K562 (cell line): ENCODE data around the gene SPHKAP. TPM values are rescaled to one million over a fixed set of nuclear protein-coding genes. Genes with fewer than 3 reads are reported as not detected.

Experiments
- ATAC-seq: fragments of 200-7000 bp; cut with Tn5 transposase; 3 replicates; pipeline ENCODE4 v1.9.1; 2020; ENCODE audit warnings: moderate library complexity
- BruUV-seq: library from RNA; stranded (reverse); fragments of 400-500 nt; replicated peaks from 2 replicates; lab custom pipeline; 2021; lab: Mats Ljungman, UMichigan
- CTCF ChIA-PET: fragments of 300-600 bp; formaldehyde crosslinking; extraction: SDS; loops from one replicate; lab custom pipeline; 2021; ENCODE audit warnings: low intra/inter-chr PET ratio; lab: Yijun Ruan, JAX
- POLR2A ChIA-PET: fragments of 300-600, 350-650 bp; sonication (Branson Sonifier 250); formaldehyde crosslinking; extraction: SDS; loops from one replicate; lab custom pipeline; 2021; ENCODE audit warnings: antibody characterized with exemption, inconsistent platforms; lab: Yijun Ruan, JAX
- DNase-seq, 4 experiments: peaks; one replicate each; pipeline versions ENCODE4 v3.0.0 to v3.0.0-alpha.2; 2011 to 2018; ENCODE audit warnings: low spot score in 3 of 4, mixed read lengths in 3 of 4; ENCODE audit errors: extremely low read depth in 1 of 4
- FAIRE-seq: peaks from 2 replicates; lab custom pipeline; 2011; peaks lifted over from hg19 to GRCh38; lab: Jason Lieb, UNC
- H2AFZ ChIP-seq: 2 replicates; pipeline ENCODE4 v1.6.0; 2011; ENCODE audit warnings: low read depth, low read length, control low read depth, inconsistent platforms
- H3K27ac ChIP-seq: fragments of 200-600 bp; 3 replicates; pipeline ENCODE4 v1.8.0; 2011; ENCODE audit warnings: low read depth, mild to moderate bottlenecking, control low read depth, inconsistent platforms, low read length, moderate library complexity, mixed read lengths; ENCODE audit errors: extremely low read depth
- H3K27me3 ChIP-seq, 2 experiments: fragments of 300-600 bp in 1 of 2; 2 replicates in 1 of 2; 3 replicates in 1 of 2; pipeline versions ENCODE4 v1.6.0 to v1.8.0; 2011; ENCODE audit warnings: inconsistent platforms in 2 of 2, low read length in 2 of 2, mild to moderate bottlenecking in 1 of 2, mixed read lengths in 1 of 2, moderate library complexity in 1 of 2; ENCODE audit not compliant: control insufficient read depth in 2 of 2, insufficient read depth in 2 of 2
- H3K36me3 ChIP-seq: fragments of 300-600 bp; 3 replicates; pipeline ENCODE4 v1.8.0; 2011; ENCODE audit warnings: mild to moderate bottlenecking, low read length, inconsistent platforms; ENCODE audit not compliant: control insufficient read depth, insufficient read depth
- H3K4me1 ChIP-seq, 2 experiments: fragments of 200-600 bp in 1 of 2; replicated peaks in 1 of 2; 2 replicates in 1 of 2; 3 replicates in 1 of 2; pipeline versions ENCODE4 v1.5.1 to v1.8.0; 2011; ENCODE audit warnings: inconsistent platforms in 2 of 2, low read length in 2 of 2, mild to moderate bottlenecking in 1 of 2, mixed read lengths in 1 of 2, moderate library complexity in 1 of 2; ENCODE audit not compliant: control insufficient read depth in 2 of 2, insufficient read depth in 2 of 2
- H3K4me2 ChIP-seq: 2 replicates; pipeline ENCODE4 v1.6.1; 2011; ENCODE audit warnings: low read length, control low read depth, inconsistent platforms, mixed read lengths; ENCODE audit not compliant: insufficient read depth
- H3K4me3 ChIP-seq: fragments of 200-600 bp; sonication (generic), shearing (Covaris generic); 2 replicates; pipeline ENCODE4 v1.5.1; 2016; ENCODE audit warnings: control low read depth, inconsistent platforms
- H3K79me2 ChIP-seq: fragments of 200-600 bp; 3 replicates; pipeline ENCODE4 v1.8.0; 2011; ENCODE audit warnings: low read length, inconsistent platforms; ENCODE audit not compliant: control insufficient read depth, insufficient read depth
- H3K9ac ChIP-seq, 2 experiments: 2 replicates each; pipeline versions ENCODE4 v1.6.0 to v1.6.1; 2011; ENCODE audit warnings: low read depth in 2 of 2, low read length in 2 of 2, control low read depth in 1 of 2, inconsistent platforms in 1 of 2, mild to moderate bottlenecking in 1 of 2, mixed read lengths in 1 of 2; ENCODE audit not compliant: insufficient read depth in 1 of 2
- H3K9me1 ChIP-seq: one replicate; pipeline ENCODE4 v1.6.0; 2011; ENCODE audit warnings: inconsistent platforms, mild to moderate bottlenecking, low read length, moderate library complexity; ENCODE audit not compliant: control insufficient read depth, insufficient read depth
- H3K9me3 ChIP-seq: replicated peaks from 2 replicates; pipeline ENCODE4 v1.5.1; 2011; ENCODE audit warnings: low read depth, low read length, inconsistent platforms; ENCODE audit not compliant: control insufficient read depth, insufficient read depth
- H4K20me1 ChIP-seq: replicated peaks from 2 replicates; pipeline ENCODE4 v1.6.1; 2011; ENCODE audit warnings: low read length, inconsistent platforms, mixed read lengths; ENCODE audit not compliant: control insufficient read depth, insufficient read depth
- CCNT2 ChIP-seq: IDR thresholded peaks from 2 replicates; pipeline ENCODE4 v1.6.1; 2011; ENCODE audit warnings: borderline replicate concordance, low read depth, mild to moderate bottlenecking, moderate library complexity, mixed read lengths, low read length; ENCODE audit not compliant: insufficient read length; ENCODE audit errors: extremely low read depth
- HNRNPUL1 ChIP-seq: fragments of 200-400 bp; formaldehyde crosslinking; IDR thresholded peaks from 2 replicates; pipeline ENCODE4 v1.6.1; 2017; ENCODE audit warnings: low read length
- MAFG ChIP-seq: fragments of 450-650 bp; conservative IDR thresholded peaks from 2 replicates; pipeline ENCODE4 v1.6.1; 2016; ENCODE audit warnings: missing genetic modification characterization, missing compliant biosample characterization
- MAZ ChIP-seq, 2 experiments: fragments of 450-650 bp in 1 of 2; sonication (generic) in 1 of 2; formaldehyde crosslinking; IDR thresholded peaks in 1 of 2; conservative IDR thresholded peaks in 1 of 2; 2 replicates each; pipeline versions ENCODE4 v1.4.0 to v1.5.0; 2020; ENCODE audit warnings: mild to moderate bottlenecking in 1 of 2, missing genetic modification reagents in 1 of 2
- MTA3 ChIP-seq: fragments of 450-650 bp; formaldehyde crosslinking; IDR thresholded peaks from 2 replicates; pipeline ENCODE4 v1.6.1; 2017; ENCODE audit warnings: mild to moderate bottlenecking, borderline replicate concordance
- SFPQ ChIP-seq: fragments of 200-400 bp; formaldehyde crosslinking; IDR thresholded peaks from 2 replicates; pipeline ENCODE4 v1.6.1; 2017; ENCODE audit warnings: mild to moderate bottlenecking, low read depth, low read length, moderate library complexity
- SREBF2 ChIP-seq: sonication (generic); formaldehyde crosslinking; IDR thresholded peaks from 2 replicates; pipeline ENCODE4 v1.4.0; 2020; ENCODE audit warnings: mild to moderate bottlenecking, missing genetic modification reagents
- ZBTB12 ChIP-seq: fragments of 250-450 bp; sonication (Bioruptor Pico); IDR thresholded peaks from 2 replicates; pipeline ENCODE4 v1.4.0; 2020
- ZNF444 ChIP-seq: fragments of 250-450 bp; sonication (Bioruptor Pico); IDR thresholded peaks from 2 replicates; pipeline ENCODE4 v1.4.0; 2020; ENCODE audit warnings: mild to moderate bottlenecking, moderate library complexity
- ZNF707 ChIP-seq: fragments of 250-450 bp; sonication (Bioruptor Pico); conservative IDR thresholded peaks from 2 replicates; pipeline ENCODE4 v1.8.0; 2022; ENCODE audit warnings: inconsistent platforms, mild to moderate bottlenecking, moderate library complexity
- ZNF75A ChIP-seq: fragments of 450-650 bp; formaldehyde crosslinking; IDR thresholded peaks from 2 replicates; pipeline ENCODE4 v1.4.0; 2020; ENCODE audit warnings: mild to moderate bottlenecking
- WGBS: fragments of 100-300 bp; shearing (Covaris generic); methylation state at CpG from one replicate; pipeline ENCODE4 v1.1.6; 2016; ENCODE audit warnings: low coverage, mixed read lengths; ENCODE audit not compliant: insufficient coverage; ENCODE audit errors: missing lambda C conversion rate; 5-methylcytosine and 5-hydroxymethylcytosine counted together
- in situ Hi-C: fragments of 300-500 bp; cut with MboI; formaldehyde crosslinking; loops from 4 replicates; pipeline ENCODE4 v1.15.0; 2018; ENCODE audit warnings: inconsistent platforms, mixed read lengths
- intact Hi-C: fragments of 100-400 bp; cut with micrococcal nuclease; formaldehyde crosslinking; loops from 2 replicates; pipeline ENCODE4 v1.14.2; 2022
- polyA plus RNA-seq, 8 experiments: library from polyadenylated mRNA; depleted of rRNA in 4 of 8; stranded (reverse) in 5 of 8; unstranded in 3 of 8; fragments of >200 nt; fragmentation: Nextera tagmentation in 2 of 8; fragmentation: Illumina TruSeq in 1 of 8; extraction: Ambion mirVana in 2 of 8; extraction: Trizol in 1 of 8; gene quantifications; 2 replicates each; pipeline versions ENCODE4 v1.2.1 to v1.2.3, GENCODE V29; 2011 to 2014; ENCODE audit warnings: inconsistent platforms in 1 of 8, missing spikeins in 1 of 8
- total RNA-seq, 7 experiments: library from RNA; depleted of rRNA in 6 of 7; stranded (reverse); fragments of >200 nt in 6 of 7; fragmentation: Illumina TruSeq in 2 of 7; extraction: Trizol in 2 of 7; gene quantifications; 2 replicates each; pipeline versions ENCODE4 v1.2.1 to v1.2.3, GENCODE V29; 2011 to 2021; ENCODE audit warnings: low replicate concordance in 1 of 7
- TF ChIP-seq, protein P1 (sequence below): sonication (generic); formaldehyde crosslinking; IDR thresholded peaks from 2 replicates; pipeline ENCODE4 v1.9.0; 2022; ENCODE audit warnings: mild to moderate bottlenecking, missing genetic modification reagents
- TF ChIP-seq, protein P2 (sequence below): sonication (generic); formaldehyde crosslinking; IDR thresholded peaks from 2 replicates; pipeline ENCODE4 v1.4.0; 2020; ENCODE audit warnings: mild to moderate bottlenecking, missing genetic modification reagents

The SPHKAP gene
- total and polyA plus RNA-seq, 9 of the 15 experiments (the other 6 are each of a cell fraction or from before 2014, with no cell fraction given), result not detected

DNA sequence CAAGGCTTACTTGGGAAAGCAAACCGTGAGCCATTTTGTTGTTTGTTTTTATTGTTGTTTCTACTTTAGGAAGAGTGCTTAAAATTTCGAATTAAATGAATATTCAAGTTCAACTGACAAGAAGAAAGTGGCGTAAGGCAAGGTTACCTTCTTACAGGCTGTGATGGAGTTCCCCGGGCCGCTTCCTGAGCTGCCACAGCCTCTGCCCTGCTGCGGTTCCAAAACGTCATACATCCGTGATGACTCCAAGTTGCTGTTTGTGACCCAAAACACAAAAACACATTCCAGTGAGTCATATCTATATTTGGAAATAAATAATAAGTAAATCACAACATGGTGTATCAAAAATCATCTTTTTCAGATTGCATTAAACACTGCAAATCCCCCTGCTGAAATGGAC, 49.7 kb downstream of the SPHKAP start:
- Histone ChIP-seq H3K9me1 (no peaks in the 10 kb centered on the region), H3K9ac (no peak overlapping the region), H2AFZ (no peak overlapping the region), H3K4me3 (no peak overlapping the region), H4K20me1 (no peaks in the 10 kb centered on the region), H3K79me2 (no peaks in the 10 kb centered on the region)
- POLR2A ChIA-PET, result no interaction called here
- no TSS peak for BruUV-seq
- no peak for DNase-seq
- intact Hi-C loops, result no loop called here
- TF ChIP-seq MAZ (CRISPR knock-in tag; conservative IDR thresholded peaks at IDR 0.05 in 1 of 2, IDR thresholded peaks at IDR 0.05 in 1 of 2), result no peak
- TF ChIP-seq, protein P1, sequence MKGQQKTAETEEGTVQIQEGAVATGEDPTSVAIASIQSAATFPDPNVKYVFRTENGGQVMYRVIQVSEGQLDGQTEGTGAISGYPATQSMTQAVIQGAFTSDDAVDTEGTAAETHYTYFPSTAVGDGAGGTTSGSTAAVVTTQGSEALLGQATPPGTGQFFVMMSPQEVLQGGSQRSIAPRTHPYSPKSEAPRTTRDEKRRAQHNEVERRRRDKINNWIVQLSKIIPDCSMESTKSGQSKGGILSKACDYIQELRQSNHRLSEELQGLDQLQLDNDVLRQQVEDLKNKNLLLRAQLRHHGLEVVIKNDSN (CRISPR knock-in tag), result no peak
- TF ChIP-seq MTA3, result no peak
- no peak for TF ChIP-seq MAFG (tag)
- no peak for TF ChIP-seq ZBTB12 (CRISPR knock-in tag)
- TF ChIP-seq CCNT2, result no peak
- TF ChIP-seq ZNF444 (CRISPR knock-in tag), result no peak
- TF ChIP-seq SREBF2 (CRISPR knock-in tag), result no peak
- TF ChIP-seq HNRNPUL1, result no peak
- TF ChIP-seq SFPQ, result no peak
- no peak for TF ChIP-seq ZNF75A
- no peak for TF ChIP-seq ZNF707
- TF ChIP-seq, protein P2, sequence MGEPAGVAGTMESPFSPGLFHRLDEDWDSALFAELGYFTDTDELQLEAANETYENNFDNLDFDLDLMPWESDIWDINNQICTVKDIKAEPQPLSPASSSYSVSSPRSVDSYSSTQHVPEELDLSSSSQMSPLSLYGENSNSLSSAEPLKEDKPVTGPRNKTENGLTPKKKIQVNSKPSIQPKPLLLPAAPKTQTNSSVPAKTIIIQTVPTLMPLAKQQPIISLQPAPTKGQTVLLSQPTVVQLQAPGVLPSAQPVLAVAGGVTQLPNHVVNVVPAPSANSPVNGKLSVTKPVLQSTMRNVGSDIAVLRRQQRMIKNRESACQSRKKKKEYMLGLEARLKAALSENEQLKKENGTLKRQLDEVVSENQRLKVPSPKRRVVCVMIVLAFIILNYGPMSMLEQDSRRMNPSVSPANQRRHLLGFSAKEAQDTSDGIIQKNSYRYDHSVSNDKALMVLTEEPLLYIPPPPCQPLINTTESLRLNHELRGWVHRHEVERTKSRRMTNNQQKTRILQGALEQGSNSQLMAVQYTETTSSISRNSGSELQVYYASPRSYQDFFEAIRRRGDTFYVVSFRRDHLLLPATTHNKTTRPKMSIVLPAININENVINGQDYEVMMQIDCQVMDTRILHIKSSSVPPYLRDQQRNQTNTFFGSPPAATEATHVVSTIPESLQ, result no peak
- TF ChIP-seq, all 486 proteins: peak for 0
- WGBS, result 0% methylated on average over 7 of the region's 8 CpGs
- H3K36me3 ChIP-seq, result no peaks in the 10 kb centered on the region
- no peaks in the 10 kb centered on the region for H3K4me1 ChIP-seq
- FAIRE-seq (no peak), ATAC-seq (no peak)
- no peak overlapping the region for H3K27ac ChIP-seq
- CTCF ChIA-PET, result no interaction called here
- in situ Hi-C loops, result no loop called here
- H3K9me3 ChIP-seq, result no peaks in the 10 kb centered on the region
- H3K27me3 ChIP-seq, result no peaks in the 10 kb centered on the region
- no peak overlapping the region for H3K4me2 ChIP-seq
